ENCODE measurements around the gene SCYL1.
A peak's percentile ranks its signal among the peaks of the same experiment; 100 is the strongest.

Gene SCYL1

DNA sequence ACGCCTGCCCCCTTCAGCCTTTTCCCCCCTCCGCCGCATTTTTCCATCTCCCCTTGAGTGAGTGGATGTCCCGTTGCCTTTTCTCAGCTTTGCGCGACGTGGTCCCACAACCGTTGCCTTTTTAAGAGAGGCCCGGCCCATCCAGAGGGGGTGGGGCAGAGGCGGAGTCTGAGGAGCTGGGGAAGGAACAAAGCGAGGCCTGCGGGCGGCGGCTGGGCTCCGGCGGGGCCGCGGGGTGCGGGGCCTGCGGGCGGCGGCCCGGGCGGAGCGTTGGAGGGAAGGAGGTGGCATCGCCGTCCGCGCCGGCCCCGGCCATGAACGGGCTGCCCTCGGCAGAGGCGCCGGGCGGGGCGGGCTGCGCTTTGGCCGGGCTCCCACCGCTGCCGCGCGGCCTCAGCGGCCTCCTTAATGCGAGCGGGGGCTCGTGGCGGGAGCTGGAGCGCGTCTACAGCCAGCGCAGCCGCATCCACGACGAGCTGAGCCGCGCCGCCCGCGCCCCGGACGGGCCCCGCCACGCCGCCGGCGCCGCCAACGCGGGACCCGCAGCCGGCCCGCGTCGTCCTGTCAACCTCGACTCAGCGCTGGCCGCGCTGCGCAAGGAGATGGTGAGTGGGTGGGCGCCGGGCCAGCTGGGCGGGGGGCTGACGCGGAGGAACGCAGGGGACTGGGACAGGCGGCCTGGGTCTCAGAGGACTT, 47.6 kb downstream of the SCYL1 start, which contains the start of gene FAM89B:
Gene FAM89B (plus strand): TSS at position 183 of the 696 bp plus-strand sequence. CDS start 132 bp downstream, at position 315.
- peak; percentile 76 for DNase-seq

DNA sequence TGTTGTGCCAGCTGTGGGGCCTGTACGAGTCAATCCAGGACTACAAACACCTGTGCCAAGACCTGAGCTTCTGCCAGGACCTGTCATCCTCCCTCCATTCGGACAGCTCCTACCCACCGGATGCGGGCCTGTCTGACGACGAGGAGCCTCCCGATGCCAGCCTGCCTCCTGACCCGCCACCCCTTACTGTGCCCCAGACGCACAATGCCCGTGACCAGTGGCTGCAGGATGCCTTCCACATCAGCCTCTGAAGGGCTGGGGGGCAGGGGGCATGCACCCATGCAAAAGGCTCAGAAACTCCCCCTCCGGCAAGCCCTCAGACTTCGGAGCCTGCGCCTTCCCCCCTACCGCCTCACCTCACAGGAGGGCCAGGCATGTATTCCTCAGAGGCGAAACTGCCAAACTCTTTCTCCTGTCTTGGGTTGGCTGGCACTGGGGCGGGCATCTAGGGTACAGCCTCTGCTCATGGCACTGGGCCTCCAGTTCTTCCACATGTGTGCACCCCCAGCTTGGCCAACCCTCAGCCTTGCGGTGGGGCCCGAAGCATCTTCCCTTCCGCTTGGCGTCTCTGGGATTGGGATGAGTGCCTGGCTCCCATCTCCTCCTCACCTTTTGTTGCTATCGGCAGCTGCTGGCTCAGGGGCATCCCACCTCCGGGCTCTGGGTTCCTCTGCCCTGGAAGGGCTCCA, 48.7 kb downstream of the SCYL1 start:
- no peak for DNase-seq

GRCh38 chr11:65574109-65574810, 49.4 kb downstream of the SCYL1 start:
- DNase-seq = peak; percentile 97

- no peak for DNase-seq
Observed at GRCh38 chr11:65574811-65575567, 50.1 kb downstream of the SCYL1 start.

DNA sequence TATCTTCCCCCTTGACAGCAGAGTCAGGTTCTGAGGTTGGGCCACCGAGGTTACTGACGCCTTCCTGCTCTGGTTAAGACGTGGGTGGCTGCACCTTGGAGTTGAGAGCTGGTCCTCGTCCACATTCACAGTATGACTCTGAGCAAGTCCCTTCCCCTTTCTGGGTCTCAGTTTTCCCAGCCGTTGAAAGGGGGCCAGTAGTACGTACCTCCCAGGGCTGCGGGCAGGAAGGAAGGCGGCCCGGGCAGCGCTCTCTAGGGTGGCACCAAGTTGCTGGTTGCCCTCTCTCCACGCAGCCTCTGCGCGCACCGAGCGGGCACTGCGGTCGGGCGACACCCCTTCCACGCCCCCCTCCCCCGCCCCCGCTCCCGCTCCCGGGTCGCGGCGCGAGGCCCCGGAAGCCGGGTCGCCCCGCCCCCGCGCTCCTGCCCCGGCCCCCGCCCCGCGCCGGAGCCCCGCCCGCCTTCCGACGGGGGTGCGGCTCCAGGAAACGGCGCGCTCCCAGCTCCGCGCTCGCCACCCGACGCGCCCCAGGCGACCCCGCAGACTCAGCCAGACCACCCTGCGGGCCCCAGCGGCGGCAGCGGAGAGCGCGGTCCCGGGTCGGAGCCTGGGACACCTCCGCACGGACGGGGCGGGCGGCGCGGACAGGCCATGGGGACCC, 50.8 kb downstream of the SCYL1 start, which contains the start of gene EHBP1L1:
Gene EHBP1L1 (plus strand): TSS at position 486 of the 664 bp plus-strand sequence. CDS start 250 bp downstream, outside the sequence.
- DNase-seq = peak; percentile 52

DNA sequence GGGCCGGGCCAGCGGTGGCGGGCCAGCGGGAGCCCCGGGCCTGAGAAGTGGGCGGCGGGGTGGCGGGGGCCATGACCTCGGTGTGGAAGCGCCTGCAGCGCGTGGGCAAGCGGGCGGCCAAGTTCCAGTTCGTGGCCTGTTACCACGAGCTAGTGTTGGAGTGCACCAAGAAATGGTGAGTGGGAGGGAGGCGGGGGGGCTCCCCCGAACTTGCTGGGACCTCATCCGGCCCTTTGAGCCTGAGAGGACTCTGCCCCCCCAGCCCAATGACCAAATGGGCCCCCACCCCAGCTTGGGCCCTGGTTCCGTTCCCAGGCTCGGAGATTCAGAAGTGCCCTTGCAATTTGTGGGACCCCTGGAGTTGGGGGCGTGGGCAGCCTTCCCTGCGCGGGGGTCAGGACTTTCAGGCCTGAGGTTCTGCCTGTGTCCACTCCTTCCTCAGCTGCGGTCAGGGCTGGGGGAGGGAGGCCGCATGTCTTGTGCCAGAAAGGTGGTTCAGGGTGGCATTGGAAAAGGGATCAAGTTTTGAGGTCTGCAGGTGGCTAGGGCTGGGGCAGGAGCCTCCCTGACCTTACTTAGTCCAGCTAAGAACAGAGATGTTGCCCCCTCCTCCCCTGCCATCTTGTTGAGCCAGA, 51.5 kb downstream of the SCYL1 start:
- no peak for DNase-seq

- peak; percentile 84 for DNase-seq
Observed at GRCh38 chr11:65576867-65577755, 52.2 kb downstream of the SCYL1 start.

DNA sequence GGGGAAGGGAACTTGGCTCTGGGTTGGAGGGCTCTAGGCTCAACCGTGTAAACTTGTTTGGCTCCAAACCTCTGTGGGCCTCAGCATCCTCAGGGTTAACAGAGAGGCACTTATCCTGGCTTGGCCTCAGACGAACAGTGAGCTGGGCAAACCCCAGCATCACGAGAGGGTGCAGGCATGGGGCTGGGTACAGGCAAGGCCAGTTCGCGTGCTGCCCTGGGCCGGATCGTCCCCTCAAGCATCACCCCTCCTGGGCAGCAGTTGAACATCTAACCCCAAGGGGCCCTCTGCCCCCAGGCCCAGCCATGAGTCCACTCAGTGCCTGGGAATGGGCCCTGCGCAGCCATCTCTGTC, 52.9 kb downstream of the SCYL1 start:
- no peak for DNase-seq

GRCh38 chr11:65578134-65578533, 53.3 kb downstream of the SCYL1 start:
- DNase-seq = no peak

DNA sequence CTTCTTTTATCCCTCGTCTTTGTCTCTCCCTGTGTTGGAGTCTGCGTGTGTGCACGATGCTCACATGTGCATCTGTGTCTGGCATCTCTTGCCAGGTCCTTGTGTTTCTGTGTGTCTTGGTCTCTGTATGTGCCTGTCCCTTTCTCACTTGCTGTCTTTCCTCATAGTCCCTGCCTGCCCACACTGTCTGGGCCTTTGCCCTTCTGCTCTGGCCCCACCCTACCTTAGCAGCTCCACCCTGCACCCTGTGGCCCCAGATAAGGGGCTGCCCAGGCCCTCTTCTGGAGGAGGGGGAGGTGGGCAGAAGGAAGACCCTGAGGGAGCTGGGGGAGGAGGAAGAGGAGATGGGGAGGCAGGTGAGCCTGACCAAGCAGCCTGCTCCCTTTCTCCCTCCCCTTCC, 53.8 kb downstream of the SCYL1 start:
- no peak for DNase-seq

DNA sequence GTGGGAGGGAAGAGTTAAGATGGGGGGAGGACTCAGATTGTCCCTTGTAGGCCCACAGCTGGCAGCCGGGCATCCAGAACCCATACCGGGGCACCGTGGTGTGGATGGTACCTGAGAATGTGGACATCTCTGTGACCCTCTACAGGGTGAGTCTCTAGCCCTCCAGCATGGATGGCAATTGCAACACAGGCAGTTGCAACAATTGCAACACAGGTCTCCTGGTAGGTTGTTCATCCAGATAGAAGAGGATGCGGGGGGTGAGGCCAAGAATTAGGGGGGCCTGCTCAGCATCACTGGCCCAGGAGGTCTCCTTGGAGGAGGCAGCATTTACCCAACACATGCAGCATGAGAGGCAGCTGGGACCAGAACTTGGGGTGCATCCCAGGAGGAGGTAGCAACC, 54.4 kb downstream of the SCYL1 start:
- DNase-seq = no peak

- DNase-seq = no peak
Observed at GRCh38 chr11:65580031-65580692, 55.3 kb downstream of the SCYL1 start.

DNA sequence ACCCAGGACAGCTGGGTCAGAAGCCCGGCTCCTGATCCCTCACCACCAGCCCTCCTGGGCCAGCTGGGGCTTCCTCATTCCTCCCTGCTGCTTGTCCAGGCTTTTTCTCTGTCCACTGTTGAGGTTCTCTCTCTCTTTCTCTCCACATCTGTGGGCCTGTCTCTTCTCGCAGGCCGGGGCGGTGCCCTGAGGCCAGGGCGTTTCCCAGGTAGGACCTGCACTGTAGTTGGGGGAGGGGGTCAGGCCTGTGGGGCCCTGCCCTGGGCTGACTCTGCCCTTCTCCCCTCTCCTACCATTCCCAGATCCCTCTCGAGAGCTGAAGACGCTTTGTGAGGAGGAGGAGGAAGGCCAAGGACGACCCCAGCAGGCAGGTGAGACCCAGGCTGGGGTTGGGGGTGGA, 55.9 kb downstream of the SCYL1 start:
- DNase-seq = no peak

DNA sequence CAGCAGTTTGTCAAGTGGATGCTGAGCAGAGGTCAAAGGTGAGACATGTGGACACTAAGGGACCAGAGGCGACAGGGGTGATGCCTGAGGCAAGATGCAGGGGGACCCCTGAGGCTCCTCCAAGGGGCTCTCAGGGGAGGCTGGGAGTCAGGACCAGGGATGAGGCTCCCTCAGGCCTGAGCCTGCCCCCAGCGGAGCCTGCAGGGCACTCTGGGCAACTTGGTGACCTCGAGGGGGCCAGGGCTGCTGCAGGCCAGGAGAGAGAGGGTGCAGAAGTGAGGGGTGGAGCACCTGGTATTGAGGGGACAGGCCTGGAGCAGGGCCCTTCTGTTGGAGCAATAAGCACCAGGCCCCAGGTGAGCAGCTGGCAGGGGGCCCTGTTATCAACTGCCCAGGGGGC, 57.0 kb downstream of the SCYL1 start:
- no peak for DNase-seq

DNA sequence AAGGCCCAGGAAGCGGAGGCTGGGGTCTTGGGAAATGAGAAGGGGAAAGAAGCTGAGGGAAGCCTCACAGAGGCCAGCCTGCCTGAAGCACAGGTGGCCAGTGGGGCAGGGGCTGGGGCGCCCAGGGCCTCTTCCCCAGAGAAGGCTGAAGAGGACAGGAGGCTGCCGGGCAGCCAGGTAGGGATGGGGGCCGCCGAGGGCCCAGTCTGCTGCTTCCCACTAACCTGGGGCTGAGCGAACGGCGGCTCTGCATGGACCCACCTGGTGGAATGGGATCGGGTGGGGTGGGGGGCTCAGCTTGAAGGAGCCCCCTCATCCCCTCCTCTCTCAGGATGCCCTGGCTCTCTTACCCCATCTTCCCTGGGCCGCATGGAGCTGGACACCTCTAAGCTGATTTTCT, 58.7 kb downstream of the SCYL1 start:
- DNase-seq = no peak

DNA sequence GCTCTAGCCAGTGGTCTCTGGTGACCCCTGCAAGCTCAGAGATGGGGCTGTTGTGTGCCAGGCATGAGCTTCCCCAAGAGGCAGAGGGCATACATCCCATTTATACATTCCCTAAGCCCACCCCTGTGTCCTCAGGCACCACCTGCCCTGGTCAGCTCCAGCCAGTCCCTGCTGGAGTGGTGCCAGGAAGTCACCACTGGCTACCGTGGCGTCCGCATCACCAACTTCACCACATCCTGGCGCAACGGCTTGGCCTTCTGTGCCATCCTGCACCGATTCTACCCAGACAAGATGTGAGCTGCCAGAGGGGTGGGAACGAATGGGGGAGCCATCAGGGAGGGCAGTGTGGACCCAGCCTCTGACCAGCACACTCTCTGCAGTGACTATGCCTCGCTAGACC, 59.2 kb downstream of the SCYL1 start:
- no peak for DNase-seq

DNA sequence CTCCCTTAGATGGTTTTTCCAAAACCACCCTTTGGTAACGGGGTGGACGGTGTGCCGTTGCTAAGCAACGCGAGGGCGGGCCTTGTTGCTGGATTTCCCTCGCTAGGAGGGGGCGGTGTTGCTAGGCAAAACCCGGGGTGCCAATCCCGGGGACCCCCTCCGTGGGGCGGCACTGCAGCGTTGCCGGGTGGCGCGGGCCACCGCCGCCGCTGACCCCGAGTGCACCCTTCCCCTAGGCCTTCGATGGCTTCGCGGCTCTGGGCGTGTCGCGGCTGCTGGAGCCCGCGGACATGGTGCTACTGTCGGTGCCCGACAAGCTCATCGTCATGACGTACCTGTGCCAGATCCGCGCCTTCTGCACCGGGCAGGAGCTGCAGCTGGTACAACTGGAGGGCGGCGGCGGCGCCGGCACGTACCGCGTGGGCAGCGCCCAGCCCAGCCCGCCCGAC, 59.9 kb downstream of the SCYL1 start:
- no peak for DNase-seq

- no peak for DNase-seq
Observed at GRCh38 chr11:65585396-65586246, 60.7 kb downstream of the SCYL1 start.

DNA sequence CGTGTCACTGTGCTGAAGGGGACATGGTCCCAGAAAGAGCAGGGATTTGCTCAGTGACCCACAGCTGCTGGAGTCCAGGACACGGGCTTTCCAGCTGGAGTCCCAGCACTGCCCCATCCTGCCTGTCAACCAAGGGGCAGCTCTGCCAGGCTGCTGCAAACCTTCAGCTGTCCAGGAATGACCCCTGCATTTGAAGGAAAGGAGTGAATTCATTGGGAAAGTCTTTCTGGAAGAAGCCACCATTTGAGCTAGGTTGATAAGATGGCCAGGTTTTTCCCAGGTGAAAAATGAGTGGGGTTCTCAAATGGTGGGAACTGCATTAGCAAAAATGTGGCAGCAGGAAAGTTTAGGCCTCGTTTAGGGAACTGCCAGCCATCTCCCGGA, 61.4 kb downstream of the SCYL1 start:
- DNase-seq = no peak

All from NCI-H226 (cell line).